Stimulated activated naive CD4-positive, alpha-beta T cell (primary cell): ENCODE data around the gene DNAH1.
A peak's percentile ranks its signal among the peaks of the same experiment; 100 is the strongest.
"Not testable (repeated sequence)": the region's sequence is repeated elsewhere in the genome, so short reads cannot be mapped to it uniquely, and the experiment has no call there.

ENCODE experiments used
- DNase-seq, 6 experiments: peaks; one replicate each; lab custom pipeline; 2025; lab: John Stamatoyannopoulos, UW

DNAH1 gene

DNA sequence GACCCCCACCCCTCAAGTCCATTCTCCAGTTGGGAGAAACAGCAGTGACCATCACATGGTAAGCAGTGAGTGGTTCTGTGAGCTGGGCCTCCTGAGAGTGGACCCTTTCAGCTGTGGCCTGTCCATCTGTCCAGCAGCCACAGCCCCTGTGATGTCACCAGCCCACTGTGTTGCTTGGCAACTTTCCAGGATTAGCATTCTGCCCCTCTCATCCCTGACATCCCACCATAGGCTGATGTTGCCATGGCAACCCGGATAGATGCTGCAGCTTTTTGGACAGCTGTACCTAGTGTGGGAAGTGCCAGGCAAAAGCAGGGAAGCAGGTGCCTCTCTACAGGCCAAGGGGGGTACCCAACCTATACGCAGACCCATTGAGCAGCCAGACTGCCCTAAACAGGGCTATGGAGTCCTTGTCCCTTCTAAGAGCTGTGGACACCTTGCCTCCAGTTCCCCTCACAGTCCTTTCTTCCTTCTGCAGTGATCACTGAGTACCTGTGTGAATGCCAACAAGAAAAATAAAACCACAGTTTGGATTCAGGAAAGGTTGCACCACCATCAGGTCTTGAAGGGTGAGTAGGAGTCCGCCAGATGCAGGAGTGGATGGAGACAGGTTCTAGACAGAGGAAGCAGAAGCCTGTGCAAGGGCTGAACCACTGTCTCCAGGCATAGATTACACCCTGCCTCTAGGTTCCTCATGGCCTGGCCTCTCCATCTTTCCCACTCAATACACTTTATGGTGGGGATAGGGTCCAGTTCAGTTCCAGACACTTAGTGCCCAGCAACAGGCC lies at the start of gene DNAH1:
DNAH1 (plus strand) TSS at position 343 of the 788 bp plus-strand sequence. CDS start 6,124 bp downstream, outside the sequence.
- no peak for DNase-seq

DNA sequence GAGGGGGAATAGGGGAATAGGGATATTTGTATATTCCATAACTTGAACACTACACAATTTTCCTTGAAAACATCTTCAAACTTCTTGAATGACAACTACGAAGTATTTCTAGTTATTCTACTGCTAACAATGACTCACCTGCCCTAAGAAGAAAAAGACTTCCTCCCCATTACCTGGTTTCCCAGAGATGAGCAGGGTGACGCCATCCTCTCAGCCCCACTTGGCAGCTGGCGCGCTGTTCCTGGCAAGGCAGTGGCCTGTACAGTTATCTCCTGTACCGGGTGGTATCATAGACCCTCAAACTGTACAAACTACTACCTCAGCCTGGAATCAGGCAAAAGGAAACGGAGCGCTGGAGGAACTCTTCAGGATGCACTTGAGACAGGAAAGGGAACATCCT lies 48.1 kb upstream of the DNAH1 start:
- peak in 3 of 6 experiments; percentile 28 to 32 (median 29) for DNase-seq

DNA sequence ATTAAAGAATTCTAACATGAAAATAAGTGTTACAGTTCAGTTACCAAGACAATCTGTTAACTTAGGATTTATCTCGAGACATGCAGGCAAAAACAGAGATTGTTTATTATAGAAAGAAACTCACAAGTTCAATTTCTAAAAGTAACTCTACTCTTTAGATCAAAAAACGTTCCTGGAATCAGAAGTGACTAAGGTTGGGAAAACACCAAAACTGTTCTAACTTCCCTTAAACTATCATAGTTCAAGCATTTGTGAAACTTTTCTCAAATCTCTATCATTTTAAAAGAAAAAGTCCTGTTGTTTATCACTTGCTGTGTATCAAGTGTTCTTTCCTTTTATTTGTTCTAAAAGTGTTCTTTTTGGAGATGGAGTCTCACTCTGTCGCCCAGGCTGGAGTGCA lies 46.3 kb upstream of the DNAH1 start:
- no peak for DNase-seq

DNA sequence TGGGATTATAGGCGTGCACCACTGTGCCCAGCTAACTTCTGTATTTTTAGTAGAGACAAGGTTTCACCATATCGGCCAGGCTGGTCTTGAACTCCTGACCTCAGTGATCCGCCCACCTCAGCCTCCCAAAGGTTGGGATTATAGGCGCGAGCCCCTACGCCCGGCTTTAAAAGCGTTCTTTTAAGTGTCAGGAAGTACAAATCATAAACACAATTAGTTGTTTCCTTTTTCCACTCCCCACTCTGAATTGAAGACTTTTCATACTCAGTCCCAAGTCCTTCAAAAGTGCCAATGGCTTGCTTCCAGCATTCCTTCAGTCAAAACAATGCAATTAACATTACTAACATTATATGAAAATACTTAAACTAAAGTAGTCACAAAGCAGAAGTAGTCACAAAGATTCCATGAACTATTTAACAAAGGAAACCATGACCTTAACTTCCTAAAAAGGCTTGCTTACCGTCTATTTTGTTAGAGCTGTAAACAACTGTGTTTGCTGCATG lies 45.8 kb upstream of the DNAH1 start:
- no peak for DNase-seq

DNA sequence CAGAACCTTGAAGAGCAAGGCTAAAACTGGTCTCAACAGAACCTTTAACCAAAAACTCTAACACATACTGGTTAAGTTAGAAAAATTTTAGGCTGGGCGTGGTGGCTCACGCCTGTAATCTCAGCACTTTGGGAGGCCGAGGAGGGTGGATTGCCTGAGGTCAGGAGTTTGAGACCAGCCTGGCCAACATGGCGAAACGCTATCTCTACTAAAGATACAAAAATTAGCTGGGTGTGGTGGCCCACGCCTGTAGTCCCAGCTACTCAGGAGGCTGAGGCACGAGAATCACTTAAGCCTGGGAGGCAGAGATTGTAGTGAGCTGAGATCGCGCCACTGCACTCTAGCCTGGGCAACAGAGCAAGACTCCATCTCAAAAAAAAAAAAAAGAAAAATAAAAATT lies 43.9 kb upstream of the DNAH1 start:
- not testable (repeated sequence) for DNase-seq

DNA sequence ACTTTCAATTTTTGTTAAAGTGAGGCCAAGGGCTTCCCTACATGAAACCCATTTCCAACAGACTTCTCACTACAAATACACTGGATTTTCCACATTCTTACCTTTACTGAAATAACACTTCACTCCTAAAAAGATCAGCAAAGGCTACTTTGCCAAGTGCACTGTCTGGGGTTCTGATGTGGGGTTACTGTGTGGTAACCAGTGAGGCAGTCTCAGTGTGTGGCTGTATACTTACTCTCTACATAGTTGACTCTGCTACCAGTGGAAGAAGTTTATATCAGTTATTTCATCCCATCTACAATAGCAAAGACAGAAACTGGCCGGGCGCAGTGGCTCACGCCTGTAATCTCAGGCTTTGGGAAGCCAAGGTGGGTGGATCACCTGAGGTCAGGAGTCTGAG lies 43.3 kb upstream of the DNAH1 start:
- no peak for DNase-seq

DNA sequence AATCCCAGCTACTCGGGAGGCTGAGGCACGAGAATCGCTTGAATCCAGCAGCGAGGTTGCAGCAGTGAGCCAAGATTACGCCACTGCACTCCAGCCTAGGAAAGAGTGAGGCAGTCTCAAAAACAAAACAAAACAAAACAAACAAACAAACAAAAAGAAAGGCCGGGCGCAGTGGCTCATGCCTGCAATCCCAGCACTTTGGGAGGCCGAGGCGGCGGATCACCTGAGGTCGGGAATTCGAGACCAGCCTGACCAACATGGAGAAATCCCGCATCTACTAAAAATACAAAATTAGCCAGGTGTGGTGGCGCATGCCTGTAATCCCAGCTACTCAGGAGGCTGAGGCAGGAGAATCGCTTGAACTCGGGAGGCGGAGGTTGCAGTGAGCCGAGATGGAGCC lies 41.3 kb upstream of the DNAH1 start:
- not testable (repeated sequence) for DNase-seq

DNA sequence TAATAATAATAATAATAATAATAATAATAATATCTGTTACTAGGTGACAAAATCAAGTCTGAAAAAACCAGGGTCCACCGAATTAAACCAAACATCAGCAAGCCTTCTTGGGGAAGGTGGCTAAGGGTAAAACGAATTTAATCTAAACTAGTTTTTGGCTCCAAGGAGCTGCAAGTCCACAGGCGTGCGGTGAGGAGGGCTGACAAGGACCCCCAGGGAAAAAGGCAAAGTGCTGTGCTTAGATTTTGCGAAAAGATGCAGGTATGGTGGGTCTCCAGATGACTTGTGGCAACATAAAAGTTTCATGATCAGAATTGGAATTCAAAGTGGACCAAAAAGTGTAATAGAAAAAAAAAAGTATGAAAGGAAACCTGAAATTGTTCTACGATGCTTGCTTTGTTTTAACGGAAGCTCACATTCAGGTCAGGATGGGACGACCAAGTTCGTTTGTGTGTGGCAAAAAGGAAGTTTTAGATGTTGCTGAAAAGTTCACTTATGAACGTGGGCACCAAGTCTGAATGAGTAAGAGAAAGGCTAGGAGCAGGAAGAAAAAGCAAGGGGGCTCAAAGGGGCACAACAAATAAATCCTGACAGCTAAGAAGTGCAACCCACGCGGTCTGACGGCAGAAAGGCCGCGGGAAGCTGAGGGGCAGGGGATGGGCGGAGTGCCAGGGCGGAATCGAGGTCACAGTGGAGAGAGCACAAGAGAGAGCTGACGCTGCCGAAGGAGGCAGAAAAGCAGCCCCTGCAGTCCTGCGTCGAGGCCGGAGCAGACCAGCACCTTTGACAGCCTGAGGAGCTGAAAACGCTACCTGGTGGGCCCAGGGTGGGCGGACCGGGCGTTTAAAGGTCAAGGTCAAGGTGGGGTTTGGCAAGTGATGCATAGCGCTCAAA lies 38.8 kb upstream of the DNAH1 start:
- DNase-seq, result peak; percentile 48 to 80 (median 57)

DNA sequence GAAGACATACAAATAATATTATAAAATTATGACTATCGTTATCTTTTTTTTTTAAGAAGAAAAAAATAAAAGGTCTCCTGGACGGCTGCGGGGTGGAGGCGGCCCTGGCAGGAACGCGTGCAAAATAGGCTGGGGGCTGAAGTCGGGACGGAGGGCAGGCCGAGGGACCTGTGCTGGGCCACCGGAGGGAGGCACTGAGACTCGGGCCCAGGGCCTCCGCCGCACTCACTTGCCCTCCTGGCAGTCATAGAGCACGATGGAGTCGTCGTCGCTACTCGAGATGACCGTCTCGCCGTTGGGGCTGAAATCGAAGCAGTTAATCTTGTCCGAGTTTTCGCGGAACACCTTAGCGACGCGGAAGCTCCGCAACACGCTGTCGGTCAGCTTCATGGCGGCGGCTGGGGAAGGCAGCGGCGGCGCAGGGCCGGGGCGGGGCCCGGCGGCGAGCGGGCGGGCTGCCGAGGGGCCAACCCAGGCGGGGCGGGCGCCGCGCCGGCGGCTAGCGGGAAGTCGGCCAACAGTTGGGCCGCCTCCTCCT lies 38.1 kb upstream of the DNAH1 start:
- peak in 5 of 6 experiments; percentile 53 to 93 (median 78) for DNase-seq

DNA sequence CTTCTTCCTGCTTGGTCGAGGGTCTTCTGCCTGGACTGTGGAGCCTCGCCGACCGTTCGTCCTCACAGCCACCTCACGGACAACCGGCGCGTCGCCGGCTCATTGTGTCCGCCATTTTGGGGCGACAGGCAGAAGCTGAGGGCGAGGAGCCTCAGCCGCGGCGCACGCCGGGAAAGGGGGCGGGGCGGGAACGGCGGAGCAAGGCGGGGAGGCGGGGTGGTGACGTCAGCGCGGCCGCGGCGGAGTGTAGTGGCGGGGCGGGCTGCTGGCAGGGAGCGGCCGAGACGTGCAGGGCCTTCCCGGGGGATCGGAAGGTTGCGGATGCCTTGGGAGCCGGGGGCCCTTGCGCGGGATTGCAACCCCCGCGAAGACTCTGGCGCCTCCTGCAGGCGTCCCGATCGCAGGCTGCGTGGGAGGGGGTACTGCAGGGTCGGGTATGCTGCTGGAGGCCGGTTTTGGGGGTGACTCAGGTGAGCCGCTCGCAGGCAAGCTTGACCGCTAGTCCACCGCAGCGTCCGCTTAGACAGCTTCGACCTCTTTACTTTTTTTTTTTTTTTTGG lies 37.5 kb upstream of the DNAH1 start, which contains the start of gene WDR82:
WDR82 (minus strand) TSS at position 140 of the 560 bp plus-strand sequence. CDS start 288 bp downstream, outside the sequence.
- peak; percentile 91 to 95 (median 94) for DNase-seq

DNA sequence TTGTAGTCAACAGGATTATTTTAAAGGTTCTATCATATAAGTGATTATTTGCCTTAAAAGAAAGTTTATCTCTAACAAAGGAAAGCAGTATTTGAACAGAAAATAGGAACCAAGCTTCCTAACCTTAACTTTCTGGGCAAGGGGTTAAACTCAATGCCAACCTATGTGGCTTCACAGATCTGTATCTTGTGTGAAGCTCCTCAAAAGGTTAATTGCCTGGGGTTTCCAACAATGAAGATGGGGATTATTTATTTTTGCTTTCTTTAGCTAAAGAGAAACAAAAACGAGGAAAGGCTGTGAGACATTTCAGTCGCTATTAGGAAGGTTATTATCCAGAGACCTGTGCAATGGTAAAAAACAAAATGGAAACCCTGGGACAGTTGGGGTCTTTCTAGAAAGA lies 36.5 kb upstream of the DNAH1 start:
- no peak for DNase-seq

DNA sequence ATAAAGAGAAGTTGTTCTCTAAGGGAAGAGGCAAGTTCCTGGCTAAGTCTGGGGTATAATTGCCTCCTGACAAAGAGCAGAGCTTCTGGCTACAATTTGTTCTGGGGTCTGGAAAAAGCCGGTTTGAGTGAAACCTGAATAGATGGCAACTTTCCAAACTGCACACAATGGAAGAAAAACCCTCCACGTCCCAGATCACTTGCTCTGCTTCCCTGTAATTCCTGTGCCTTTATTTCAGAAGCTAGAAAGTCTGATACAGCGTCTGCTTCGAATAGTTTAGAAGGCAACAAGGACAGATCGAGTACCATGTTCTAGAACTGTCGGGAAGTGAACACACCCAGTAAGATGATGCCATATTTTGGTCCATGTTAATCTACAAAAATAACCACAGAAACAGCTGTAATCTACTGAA lies 36.1 kb upstream of the DNAH1 start:
- no peak for DNase-seq

DNA sequence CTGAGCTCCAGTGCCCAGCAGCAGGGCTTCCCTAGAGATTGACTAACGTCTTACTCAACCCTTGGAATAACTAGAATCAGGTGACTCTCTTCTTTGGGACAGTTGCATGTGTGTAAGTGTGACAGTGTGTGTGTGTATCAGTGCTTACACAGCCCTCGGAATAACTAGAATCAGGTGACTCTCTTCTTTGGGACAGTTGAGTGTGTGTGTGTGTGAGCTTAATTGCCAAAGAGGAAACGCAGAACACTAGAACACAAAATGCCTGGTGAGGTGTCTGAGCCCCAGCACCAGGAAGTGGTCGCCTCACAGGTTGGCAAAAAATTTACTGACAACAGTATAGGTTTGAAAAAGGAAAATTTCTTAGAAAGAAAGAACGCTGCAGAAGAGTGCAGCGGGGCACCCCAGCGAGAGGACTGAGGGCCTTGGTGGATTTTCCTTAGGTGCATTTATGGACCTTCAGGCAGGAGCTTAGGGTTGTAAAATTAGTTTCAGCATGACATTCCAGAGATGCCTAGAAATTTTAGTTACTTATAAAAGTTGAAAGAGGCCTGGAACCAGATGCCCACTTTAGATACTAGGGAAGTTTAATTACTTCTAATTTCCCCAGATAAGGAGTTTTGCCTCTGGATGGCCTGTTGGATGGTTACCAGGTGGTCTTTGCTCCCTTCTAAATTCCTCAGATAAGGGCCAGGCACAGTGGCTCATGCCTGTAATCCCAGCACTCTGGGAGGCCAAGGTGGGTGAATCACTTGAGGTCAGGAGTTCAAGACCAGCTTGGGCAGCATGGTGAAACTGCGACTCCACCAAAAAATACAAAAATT lies 33.9 kb upstream of the DNAH1 start:
- DNase-seq, result peak; percentile 11 to 74 (median 48)

DNA sequence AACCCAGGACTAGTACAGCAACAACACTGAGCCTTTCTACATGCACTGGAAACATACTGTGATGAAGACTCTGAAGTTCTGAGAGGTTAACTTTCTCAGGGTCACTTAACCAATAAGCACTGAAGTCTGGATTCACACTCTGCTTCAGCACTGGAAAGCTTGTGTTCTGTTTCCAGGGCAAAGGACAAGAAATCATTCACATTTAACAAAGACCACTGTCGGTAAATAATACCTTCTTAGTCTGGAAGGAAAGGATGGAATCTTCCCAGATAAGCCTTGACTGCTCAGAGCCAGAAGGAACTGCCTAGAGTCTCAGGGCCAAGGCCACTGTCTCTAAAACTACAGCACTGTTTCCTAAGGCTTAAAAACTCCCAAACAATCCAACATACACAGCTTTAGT lies 32.8 kb upstream of the DNAH1 start:
- DNase-seq, result no peak

DNA sequence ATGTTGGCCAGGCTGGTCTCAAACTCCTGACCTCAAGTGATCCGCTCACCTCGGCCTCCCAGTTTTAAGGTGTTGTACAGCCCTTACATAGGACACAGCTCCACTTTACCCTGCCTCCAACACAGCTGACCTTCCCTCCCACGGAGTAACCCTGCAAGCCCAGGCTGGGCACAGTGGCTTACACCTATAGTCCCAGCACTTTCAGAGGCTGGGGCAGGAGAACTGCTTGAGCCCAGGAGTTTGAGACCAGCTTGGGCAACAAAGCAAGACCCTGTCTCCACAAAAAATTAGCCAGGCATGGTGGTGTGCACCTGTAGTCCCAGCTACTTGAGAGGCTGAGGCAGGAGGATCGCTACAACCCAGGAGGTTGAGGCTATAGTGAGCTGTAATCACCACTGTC lies 32.1 kb upstream of the DNAH1 start:
- DNase-seq, result not testable (repeated sequence)

DNA sequence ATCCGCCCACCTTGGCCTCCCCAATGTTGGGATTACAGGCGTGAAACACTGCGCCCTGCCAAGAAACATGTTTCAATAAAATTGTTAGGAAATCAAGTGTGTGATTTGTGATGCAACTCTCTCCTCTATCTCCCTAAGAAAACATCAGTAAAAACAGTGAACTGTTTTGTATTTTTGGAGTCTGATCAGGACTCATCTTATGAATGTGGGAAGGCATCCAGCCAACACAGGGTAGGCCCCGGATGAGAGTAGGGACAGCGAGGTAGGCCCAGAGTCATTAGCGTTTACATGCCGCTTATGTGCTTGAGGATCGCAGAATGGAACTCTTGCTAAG lies 29.4 kb upstream of the DNAH1 start:
- DNase-seq, result no peak

DNA sequence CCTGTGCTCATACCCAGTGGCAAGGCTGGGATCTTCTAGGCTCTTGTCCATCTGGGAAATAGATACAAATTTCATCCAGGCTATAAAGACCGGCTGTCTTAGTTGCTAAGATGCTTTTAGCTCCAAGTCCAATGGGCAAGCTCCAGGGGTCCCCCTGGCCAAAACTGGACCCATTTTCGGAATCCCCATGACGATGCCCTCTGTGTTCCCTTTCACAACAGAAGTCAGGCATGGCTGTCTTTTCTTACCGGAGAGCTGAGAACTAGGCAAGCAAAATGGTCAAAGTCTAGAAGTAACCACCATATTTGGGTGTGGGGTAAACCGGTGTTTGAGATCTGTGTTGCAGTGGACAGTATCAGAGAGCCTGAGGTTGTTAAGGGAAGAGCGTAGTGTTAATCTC lies 27.4 kb upstream of the DNAH1 start:
- no peak for DNase-seq

DNA sequence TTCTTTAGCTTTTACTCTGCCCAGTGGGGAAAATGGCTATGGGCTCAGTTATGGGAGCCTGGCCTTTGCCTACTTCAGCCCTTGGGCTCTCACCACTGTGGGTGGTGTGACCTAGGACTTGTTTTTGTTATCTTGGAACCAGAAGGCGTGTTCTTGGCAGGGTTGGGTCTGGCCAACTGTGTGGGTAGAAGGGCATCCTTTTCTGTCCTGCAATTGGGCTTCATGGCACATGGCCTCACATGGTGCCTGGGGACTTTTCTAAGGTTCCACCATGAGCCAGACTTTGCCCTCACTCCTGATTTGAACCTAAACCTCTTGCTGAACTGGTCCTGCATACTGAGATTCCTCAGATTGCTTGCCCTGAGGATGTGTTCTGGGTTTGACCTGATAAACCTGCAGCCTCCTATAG lies 26.8 kb upstream of the DNAH1 start:
- DNase-seq, result no peak

DNA sequence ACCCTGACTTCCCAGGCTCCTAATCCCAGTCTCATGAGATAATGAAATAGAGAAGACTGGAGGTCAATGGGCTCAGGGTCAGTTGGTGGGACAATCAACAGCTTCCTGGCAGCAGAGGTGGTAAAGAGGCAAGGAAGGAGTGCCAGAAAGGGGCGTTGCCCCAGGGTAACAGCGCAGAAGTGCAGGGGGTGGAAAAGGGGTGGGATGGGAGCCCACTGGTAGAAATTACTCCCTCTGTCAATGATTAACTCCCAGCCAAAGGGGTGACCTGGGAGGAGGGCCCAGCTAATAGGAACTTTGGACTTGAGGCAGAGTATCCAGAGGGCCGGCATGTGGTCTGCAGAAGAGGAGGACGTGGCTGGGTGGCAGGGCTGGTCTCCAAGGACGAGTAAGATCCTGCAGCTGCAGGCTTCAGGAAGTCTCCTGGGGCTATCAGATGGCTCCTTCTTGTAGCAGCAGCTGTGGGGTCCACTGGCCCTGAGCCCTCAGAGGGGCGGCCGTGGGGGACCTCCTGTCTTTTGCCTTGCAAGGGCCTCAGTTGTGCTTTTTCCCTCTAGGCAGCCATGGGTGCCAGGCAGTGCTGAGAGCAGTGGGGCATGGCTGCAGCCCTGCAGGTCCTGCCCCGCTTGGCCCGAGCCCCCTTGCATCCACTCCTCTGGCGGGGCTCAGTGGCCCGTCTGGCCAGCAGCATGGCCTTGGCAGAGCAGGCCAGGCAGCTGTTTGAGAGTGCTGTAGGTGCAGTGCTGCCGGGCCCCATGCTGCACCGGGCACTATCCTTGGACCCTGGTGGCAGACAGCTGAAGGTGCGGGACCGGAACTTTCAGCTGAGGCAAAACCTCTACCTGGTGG lies 26.1 kb upstream of the DNAH1 start:
- DNase-seq, result no peak
